Ovary (tissue), 9 donors: Measurements from ENCODE around the gene TSHZ3. TPM values are rescaled to one million over a fixed set of nuclear protein-coding genes. Genes with fewer than 3 reads are reported as not detected.

Experiments used
- DNase-seq, 5 donors: peaks; one replicate each; pipeline ENCODE4 v3.0.0-alpha.2; 2019 to 2020
- H3K27ac ChIP-seq, 2 donors: fragments of 200-600 bp; one replicate each; pipeline versions ENCODE4 v1.5.1 to v1.8.0; 2019 to 2022
- H3K27me3 ChIP-seq: fragments of 200-600 bp; one replicate; pipeline ENCODE4 v1.8.0; 2022
- H3K36me3 ChIP-seq: fragments of 200-600 bp; sonication (generic); one replicate; pipeline ENCODE4 v1.5.1; 2019
- H3K4me1 ChIP-seq: one replicate; pipeline ENCODE4 v1.8.1; 2013; ENCODE audit warnings: mild to moderate bottlenecking, moderate library complexity; ENCODE audit not compliant: insufficient read depth
- H3K4me3 ChIP-seq: fragments of 200-600 bp; sonication (generic); one replicate; pipeline ENCODE4 v1.5.1; 2017
- H3K9me3 ChIP-seq, 2 donors: fragments of 200-600 bp in 1 of 2; sonication (generic) in 1 of 2; one replicate each; pipeline versions ENCODE4 v1.5.1 to v1.8.1; 2013 to 2019; ENCODE audit warnings: mild to moderate bottlenecking in 1 of 2, moderate library complexity in 1 of 2
- CTCF ChIP-seq, 3 donors: fragments of 450-650 bp in 2 of 3; fragments of 200-600 bp in 1 of 3; IDR thresholded peaks; one replicate each; pipeline versions ENCODE4 v1.5.1 to v1.8.0; 2016 to 2022; ENCODE audit warnings: antibody characterized with exemption in 3 of 3, mild to moderate bottlenecking in 1 of 3
- EP300 ChIP-seq: sonication (generic); formaldehyde crosslinking; IDR thresholded peaks from one replicate; pipeline ENCODE4 v1.6.1; 2017; ENCODE audit warnings: antibody characterized with exemption
- POLR2A ChIP-seq: fragments of 450-650 bp; IDR thresholded peaks from one replicate; pipeline ENCODE4 v1.6.1; 2017; ENCODE audit warnings: antibody characterized with exemption, mild to moderate bottlenecking, moderate library complexity
- WGBS, 3 donors: extraction: QIAGEN DNeasy Blood & Tissue Kit in 1 of 3; methylation state at CpG; one replicate each; pipeline versions ENCODE4 v1.1.5 to v1.1.7; 2013 to 2017; 5-methylcytosine and 5-hydroxymethylcytosine counted together
- intact Hi-C, 4 donors: fragments of 100-400 bp; cut with DNase I; formaldehyde crosslinking; loops; one replicate each; pipeline versions ENCODE4 v1.11.0 to v1.15.1; 2022 to 2023
- polyA plus RNA-seq, 2 donors: library from polyadenylated mRNA; stranded (reverse); fragments of 200-250 nt in 1 of 2; fragments of 350-450 nt in 1 of 2; fragmentation: Illumina TruSeq in 1 of 2; extraction: RNeasy Lipid Tissue Mini Kit (QIAGEN cat#74804) in 1 of 2; gene quantifications; one replicate each; pipeline ENCODE4 v1.2.3, GENCODE V29; 2013 to 2014
- total RNA-seq, 7 donors: library from RNA; depleted of rRNA in 2 of 7; stranded (reverse); fragments of >200 nt in 2 of 7; fragmentation: NEBNext Ultra II Directional in 3 of 7; extraction: Animal tissue kit (Norgen Biotek cat#: 25700) in 3 of 7; gene quantifications; one replicate each; pipeline versions ENCODE4 v1.1.0 to v1.2.4, GENCODE V29; 2016 to 2023
- donor health status: DM: no; HTN: no; CAD: no; lungs with moderate emphysema.
- donor health status: DM: no; HTN: no; CAD: no.
- donor health status: Bipolar disorder and iron deficiency.
- donor health status: DM: yes; HTN: yes; CAD: no.
- donor health status: DM: no; HTN: no; CAD: no.
- donor health status: DM: yes; HTN: yes; CAD: no.

TSHZ3 gene
- total and polyA plus RNA-seq, 9 donors = 23.3 to 107 (median 50.3) TPM

GRCh38 chr19:31346184-31347059 is 2.8 kb downstream of the TSHZ3 start:
- Histone ChIP-seq H3K27ac (peak overlapping the region in 1 of 2 donors; percentile 95), H3K9me3 (no peaks in the 10 kb centered on the region), H3K36me3 (no peaks in the 10 kb centered on the region), H3K4me1 (peaks cover 9% of the 10 kb centered on the region), H3K27me3 (no peaks in the 10 kb centered on the region), H3K4me3 (peak overlapping the region; percentile 3)
- DNase-seq = no peak
- intact Hi-C loops = loop anchor here in 1 of 4 donors (5.0 kb wide), 1 partner anchor 621 kb away; no protein-coding TSS in a partner anchor
- TF ChIP-seq EP300 (no peak), POLR2A (no peak), CTCF (IDR thresholded peaks at IDR 0.05) (no peak)
- 63 to 66% (median 64%) methylated on average over 8 of the region's 8 CpGs for WGBS, 3 donors

GRCh38 chr19:31344403-31344802 is 4.8 kb downstream of the TSHZ3 start:
- DNase-seq = peak in 2 of 5 donors; percentile 38 to 58
- TF ChIP-seq POLR2A (no peak), EP300 (no peak), CTCF (IDR thresholded peaks at IDR 0.05) (no peak)
- H3K27me3 ChIP-seq = no peaks in the 10 kb centered on the region
- intact Hi-C loops = no loop called here
- WGBS, 3 donors = 29 to 41% (median 30%) methylated on average over 9 of the region's 9 CpGs
- no peaks in the 10 kb centered on the region for H3K36me3 ChIP-seq
- peak overlapping the region in 1 of 2 donors; percentile 53 for H3K27ac ChIP-seq
- H3K4me1 ChIP-seq = peaks cover 18% of the 10 kb centered on the region
- H3K4me3 ChIP-seq = peak overlapping the region; percentile 8
- no peaks in the 10 kb centered on the region for H3K9me3 ChIP-seq

DNA sequence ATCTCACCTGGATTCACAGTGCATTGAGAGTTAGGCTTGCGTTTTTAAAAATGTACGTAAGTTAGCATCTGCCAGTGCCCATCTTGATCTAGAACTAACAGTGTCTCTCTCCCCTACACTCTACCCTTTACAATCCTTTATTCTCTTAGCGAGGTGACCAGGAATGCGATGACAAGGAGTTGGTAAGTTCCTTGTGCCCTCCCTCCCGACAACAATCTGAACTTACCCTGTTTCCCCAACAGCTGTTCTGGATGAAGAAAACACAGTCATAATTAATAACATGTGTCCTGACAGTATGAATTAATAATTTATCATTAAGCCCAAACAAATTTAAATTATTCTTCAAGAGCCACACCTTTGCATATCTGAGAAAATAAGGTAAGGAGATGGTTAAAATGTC is 6.3 kb downstream of the TSHZ3 start:
- Histone ChIP-seq H3K27ac (peak overlapping the region in 1 of 2 donors; percentile 53), H3K36me3 (no peaks in the 10 kb centered on the region), H3K9me3 (no peaks in the 10 kb centered on the region), H3K4me3 (no peak overlapping the region), H3K27me3 (no peaks in the 10 kb centered on the region), H3K4me1 (peaks cover 24% of the 10 kb centered on the region)
- intact Hi-C loops = no loop called here
- TF ChIP-seq CTCF (IDR thresholded peaks at IDR 0.05) (no peak), EP300 (no peak)
- 81 to 84% (median 81%) methylated on average over 5 of the region's 5 CpGs for WGBS, 3 donors
- DNase-seq = peak in 1 of 5 donors; percentile 3

DNA sequence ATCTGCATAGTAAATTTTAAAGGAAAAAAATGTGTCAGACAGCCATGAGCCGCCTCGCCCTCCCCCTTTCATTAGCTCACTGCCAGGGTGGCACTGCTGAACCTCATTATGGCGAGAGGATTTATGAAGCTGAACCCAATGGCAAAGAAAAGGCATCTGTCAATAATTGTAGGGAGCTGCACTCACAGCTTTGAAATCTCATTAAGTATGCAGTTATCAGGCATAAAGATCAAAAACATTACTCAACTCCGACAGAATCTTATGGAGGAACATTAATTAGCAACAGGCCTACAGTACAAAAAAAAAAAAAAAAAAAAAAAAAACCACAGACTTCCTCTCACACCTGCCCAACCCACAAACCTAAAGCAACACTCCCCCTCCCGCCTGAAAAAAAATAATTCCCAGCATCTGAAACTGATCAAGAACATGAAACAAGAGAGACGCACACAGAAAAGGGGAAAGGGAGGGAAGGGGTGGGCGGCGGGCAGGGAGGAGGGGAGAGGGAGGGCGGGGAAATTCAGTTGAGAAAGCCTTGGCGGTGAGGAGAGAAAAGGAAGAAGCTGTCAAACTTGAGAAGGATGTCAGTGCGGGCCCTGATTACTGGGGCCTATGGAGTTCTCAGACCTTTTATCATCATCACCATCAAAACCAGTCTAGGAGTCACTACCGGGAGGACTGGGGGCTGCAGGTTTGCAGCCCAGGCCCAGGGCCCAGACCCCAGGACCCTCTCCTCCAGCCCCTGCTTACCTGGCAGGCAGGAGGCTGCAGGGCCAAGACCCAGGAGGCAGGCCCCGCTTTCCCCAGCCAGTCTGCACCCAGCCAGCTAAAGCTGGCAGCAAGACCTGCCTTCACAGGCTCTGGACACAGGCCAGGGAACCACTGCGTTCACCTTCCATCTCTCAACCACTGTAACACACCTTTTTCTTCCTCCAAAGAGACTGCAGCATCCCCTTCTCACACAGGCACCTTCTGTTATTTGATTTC is 8.9 kb downstream of the TSHZ3 start:
- 33 to 34% (median 33%) methylated on average over 14 of the region's 14 CpGs for WGBS, 3 donors
- Histone ChIP-seq H3K9me3 (no peaks in the 10 kb centered on the region), H3K27ac (peak overlapping the region; percentile 31 to 84), H3K4me1 (peaks cover 29% of the 10 kb centered on the region), H3K4me3 (no peak overlapping the region), H3K36me3 (no peaks in the 10 kb centered on the region), H3K27me3 (no peaks in the 10 kb centered on the region)
- no peak for TF ChIP-seq EP300
- peak in 2 of 5 donors; percentile 49 for DNase-seq
- intact Hi-C loops = no loop called here
